Choroid plexus epithelial cell (primary cell): ENCODE measurements around the gene MAPK4.

Source experiments
- DNase-seq: peaks from one replicate; pipeline ENCODE4 v3.0.0-alpha.2; 2010; ENCODE audit warnings: low read depth
- H3K4me3 ChIP-seq: 2 replicates; pipeline ENCODE4 v1.5.1; 2011; ENCODE audit warnings: low read depth, mild to moderate bottlenecking, control low read depth, low read length, moderate library complexity
- CTCF ChIP-seq: conservative IDR thresholded peaks from 2 replicates; pipeline ENCODE4 v1.5.1; 2011; ENCODE audit warnings: low read depth, mild to moderate bottlenecking, control low read depth, inconsistent platforms, low read length, moderate library complexity

MAPK4 gene

GRCh38 chr18:50695431-50696176 is 135.7 kb downstream of the MAPK4 start:
- DNase-seq: no peak
- H3K4me3 ChIP-seq: no peak overlapping the region
- TF ChIP-seq CTCF: no peak

GRCh38 chr18:50696436-50696835 is 136.5 kb downstream of the MAPK4 start:
- no peak overlapping the region for H3K4me3 ChIP-seq
- no peak for TF ChIP-seq CTCF
- DNase-seq: no peak

- no peak for TF ChIP-seq CTCF
- no peak overlapping the region for H3K4me3 ChIP-seq
- DNase-seq: no peak
These were observed 137.0 kb downstream of the MAPK4 start for GRCh38 chr18:50696929-50697328.

GRCh38 chr18:50697509-50697908 is 137.6 kb downstream of the MAPK4 start:
- no peak for TF ChIP-seq CTCF
- DNase-seq: no peak
- no peak overlapping the region for H3K4me3 ChIP-seq

- no peak for TF ChIP-seq CTCF
- DNase-seq: no peak
- H3K4me3 ChIP-seq: no peak overlapping the region
These were observed 140.6 kb downstream of the MAPK4 start for GRCh38 chr18:50700245-50701165.

- no peak overlapping the region for H3K4me3 ChIP-seq
- DNase-seq: peak; percentile 5
- no peak for TF ChIP-seq CTCF
These were observed 144.6 kb downstream of the MAPK4 start for GRCh38 chr18:50704357-50704940.
